Uterus (tissue), 2 donors: ENCODE data around the gene DHODH.

Experiments used
- CTCF ChIP-seq, 4 experiments: fragments of 200-600 bp in 2 of 4; fragments of 450-650 bp in 2 of 4; sonication (generic) in 2 of 4; IDR thresholded peaks; one replicate each; pipeline ENCODE4 v1.5.1; 2016 to 2019; ENCODE audit warnings: antibody characterized with exemption in 4 of 4, mild to moderate bottlenecking in 2 of 4, moderate library complexity in 1 of 4
- POLR2A ChIP-seq, 2 donors: fragments of 450-650 bp; IDR thresholded peaks; one replicate each; pipeline ENCODE4 v1.6.1; 2016; ENCODE audit warnings: antibody characterized with exemption in 2 of 2, mild to moderate bottlenecking in 1 of 2, moderate library complexity in 1 of 2

GRCh38 chr16:72068930-72069329 is 60.4 kb downstream of the DHODH start:
- TF ChIP-seq POLR2A (IDR thresholded peaks at IDR 0.05) = no peak
- no peak for TF ChIP-seq CTCF (IDR thresholded peaks at IDR 0.05)
